GM12873 (cell line): ENCODE data around the gene CCNJL.

ENCODE experiments used
- TF ChIP-seq, protein P1 (sequence below): IDR thresholded peaks from 2 replicates; pipeline ENCODE4 v1.5.1; 2012; ENCODE audit warnings: low read depth, mild to moderate bottlenecking, moderate library complexity, low read length, control low read depth; ENCODE audit not compliant: insufficient read depth; ENCODE audit errors: missing control alignments

The CCNJL gene

DNA sequence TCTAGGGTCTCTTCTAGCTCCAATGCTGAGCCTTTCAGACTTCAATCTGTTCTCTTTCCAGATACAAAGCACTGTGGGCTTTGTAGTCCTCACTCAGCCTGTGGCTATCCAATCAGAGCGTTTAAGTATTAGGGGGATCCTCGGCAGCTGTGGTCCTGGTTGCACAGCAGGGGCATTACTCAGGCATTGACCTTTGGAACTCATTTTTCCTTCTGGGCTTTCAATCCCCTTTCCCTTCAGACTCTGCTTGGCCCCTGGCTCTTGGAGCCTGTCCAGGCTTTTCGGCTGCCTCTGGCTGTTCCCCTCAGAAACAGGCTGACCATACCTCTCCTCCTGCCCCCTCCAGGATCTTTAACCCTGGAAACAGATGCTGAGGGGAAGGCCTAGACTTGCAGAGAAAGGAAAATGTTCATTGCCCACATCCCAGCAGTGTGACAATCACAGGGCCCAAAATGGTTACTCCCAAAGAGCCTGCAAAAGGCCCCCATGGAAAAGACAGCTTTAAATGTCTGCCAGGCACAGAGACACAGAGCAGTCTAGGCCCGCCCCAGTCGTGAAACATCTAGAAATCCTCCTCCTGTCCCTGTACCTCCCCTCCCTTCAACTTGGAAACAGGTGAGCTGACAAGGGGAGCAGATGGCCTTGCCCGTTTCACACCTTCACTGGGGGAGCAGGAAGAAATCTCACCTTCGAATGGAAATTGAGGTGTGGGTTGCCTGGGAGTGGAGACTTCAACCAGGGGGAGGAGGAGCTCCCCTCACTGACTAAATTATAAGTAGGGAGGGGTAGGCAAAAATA lies 44.4 kb upstream of the CCNJL start:
- TF ChIP-seq, protein P1, sequence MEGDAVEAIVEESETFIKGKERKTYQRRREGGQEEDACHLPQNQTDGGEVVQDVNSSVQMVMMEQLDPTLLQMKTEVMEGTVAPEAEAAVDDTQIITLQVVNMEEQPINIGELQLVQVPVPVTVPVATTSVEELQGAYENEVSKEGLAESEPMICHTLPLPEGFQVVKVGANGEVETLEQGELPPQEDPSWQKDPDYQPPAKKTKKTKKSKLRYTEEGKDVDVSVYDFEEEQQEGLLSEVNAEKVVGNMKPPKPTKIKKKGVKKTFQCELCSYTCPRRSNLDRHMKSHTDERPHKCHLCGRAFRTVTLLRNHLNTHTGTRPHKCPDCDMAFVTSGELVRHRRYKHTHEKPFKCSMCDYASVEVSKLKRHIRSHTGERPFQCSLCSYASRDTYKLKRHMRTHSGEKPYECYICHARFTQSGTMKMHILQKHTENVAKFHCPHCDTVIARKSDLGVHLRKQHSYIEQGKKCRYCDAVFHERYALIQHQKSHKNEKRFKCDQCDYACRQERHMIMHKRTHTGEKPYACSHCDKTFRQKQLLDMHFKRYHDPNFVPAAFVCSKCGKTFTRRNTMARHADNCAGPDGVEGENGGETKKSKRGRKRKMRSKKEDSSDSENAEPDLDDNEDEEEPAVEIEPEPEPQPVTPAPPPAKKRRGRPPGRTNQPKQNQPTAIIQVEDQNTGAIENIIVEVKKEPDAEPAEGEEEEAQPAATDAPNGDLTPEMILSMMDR: no peak

DNA sequence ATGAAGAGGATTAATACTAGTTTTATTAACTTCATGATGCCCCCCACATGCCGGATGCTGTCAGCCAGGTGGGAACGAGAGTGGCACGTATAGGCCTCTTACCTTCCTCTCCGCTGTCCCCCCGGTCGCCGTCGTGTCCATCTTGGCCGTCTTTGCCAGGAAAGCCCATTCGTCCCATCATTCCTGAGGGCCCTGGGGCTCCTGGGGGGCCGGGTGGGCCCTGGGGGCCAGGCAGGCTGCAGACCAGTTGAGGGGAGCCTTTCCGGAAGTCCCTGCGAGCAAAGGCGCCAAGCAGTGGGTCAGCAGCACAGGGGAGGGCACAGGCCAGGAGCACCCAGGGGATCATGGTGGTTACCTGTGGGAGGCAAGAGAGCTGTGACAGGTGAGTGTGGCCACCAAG lies 42.3 kb upstream of the CCNJL start:
- TF ChIP-seq, protein P1: no peak

DNA sequence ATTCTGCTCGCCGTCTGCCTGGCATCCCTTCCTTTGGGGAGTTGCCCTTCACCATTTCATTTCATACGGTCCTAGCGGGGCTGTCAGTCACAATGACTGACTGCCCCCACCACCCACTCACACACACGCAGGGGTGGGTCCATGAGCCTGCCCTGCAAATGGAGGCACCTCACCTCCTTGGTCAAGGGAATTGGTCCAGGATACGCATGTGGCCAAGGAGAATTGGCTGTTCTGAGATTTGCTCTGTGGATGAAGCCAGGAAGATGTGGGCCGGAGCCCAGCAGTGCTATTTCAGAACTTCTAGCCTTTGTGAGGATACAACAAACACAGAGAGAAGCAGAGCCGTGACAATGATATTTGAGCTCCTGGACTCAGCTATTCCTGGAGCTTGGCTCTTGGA lies 41.0 kb upstream of the CCNJL start:
- TF ChIP-seq, protein P1: no peak

DNA sequence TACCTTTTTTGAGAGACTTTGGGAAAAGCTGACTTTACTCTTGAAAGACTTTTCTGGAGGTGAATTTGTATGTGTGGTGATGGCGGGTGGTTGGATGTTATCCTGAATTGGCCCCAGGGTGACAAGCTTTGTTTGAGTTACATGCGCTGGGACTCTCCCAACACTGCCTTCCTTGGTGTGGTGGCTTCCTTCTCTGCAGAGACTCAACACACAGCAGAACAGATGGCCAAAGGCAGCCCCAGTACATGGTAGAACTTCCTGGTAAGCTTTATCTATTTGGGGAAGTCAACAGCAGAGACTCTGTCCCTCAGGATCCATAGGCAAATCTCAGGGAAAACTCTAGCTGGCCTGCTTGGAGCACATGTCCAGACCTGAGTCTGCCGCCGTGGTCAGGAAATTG lies 39.9 kb upstream of the CCNJL start:
- TF ChIP-seq, protein P1: no peak

DNA sequence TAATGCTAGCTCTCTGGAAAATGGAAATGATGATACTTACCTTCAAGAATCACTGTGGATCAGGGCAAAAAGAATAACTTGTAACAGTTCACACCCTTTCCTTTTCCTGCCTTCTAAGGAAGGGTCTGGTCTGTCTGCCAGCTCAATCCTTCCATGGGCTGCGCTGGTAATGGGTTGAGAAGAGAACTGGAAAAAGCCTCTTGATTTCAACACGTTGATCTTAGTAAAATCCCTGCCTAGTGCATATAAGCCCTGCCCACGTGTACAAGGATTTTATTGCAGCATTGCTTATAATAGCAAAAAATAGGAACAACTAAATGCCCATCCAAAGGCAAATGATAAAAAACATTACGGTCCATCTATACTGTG lies 37.6 kb upstream of the CCNJL start:
- TF ChIP-seq, protein P1: no peak

DNA sequence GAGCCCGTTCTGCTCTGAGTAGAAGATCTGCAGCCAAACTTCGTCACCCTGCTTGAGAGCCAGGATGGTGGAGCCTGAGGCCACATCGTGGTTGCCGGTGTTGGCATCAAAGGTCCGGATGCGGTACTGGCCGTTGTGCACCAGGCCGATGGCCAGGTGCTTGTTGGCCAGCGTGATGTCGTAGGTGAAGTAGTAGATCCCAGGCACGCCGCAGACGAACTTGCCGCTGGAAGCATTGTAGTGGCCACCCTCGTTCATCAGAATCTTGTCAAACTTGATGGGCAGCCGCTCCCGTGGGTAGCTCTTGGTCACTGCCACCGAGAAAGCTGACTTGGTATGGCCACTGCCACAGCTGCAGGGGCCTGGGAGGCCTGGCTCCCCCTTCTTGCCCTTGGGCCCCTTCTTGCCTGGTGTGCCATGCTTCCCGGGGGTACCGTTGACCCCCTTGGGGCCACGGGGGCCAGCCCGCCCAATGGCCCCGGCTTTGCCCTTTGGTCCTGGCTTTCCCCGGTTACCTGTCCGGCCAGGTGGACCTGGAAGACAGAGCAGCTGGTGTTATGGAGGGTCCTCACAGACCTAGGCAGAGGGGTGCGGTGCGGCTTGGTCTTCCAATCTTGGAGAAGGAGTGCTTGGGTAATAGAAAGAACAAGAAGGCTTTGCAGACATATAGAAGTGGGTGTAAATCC lies 37.0 kb upstream of the CCNJL start:
- TF ChIP-seq, protein P1: no peak

DNA sequence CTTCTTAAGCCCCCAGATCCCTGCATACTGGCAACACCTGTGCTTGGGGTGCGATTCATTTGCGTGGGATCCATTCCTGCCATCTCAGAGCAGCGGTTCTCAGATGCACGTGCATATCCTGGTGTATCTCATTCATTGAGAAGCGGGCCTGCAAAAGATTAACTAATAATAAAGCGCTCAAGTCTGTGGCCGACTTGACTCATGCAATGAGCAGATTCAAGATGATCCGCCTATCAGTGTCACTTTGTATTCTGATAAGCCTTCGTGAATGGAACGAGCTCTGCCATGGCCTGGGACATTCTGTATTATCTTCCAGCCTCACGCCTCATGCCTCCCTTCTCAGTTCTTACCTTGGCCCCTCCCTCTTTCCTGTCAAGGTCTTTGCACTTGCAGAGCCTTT lies 35.7 kb upstream of the CCNJL start:
- TF ChIP-seq, protein P1: no peak
